Measurements from ENCODE around the gene CPSF3.

Gene CPSF3

DNA sequence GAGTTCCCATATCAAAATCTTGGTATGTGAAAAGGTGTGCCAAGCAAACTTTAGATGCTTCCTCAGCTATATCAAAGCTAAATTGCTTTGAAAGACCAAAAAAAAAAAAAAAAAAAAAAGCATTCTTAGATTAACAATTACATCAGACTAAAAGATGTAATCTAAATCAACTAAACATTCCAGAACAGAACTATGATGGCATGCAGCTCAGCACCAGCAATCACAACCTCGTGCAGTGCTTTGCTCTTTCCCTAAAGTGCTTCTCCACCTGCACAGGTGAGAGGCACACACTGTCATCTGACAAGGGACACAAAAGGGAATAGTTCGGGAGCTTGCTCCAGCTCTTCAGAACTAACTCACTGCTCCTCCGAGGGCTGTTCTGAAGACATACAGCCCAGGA, 94.7 kb downstream of the CPSF3 start:
- DNase-seq = no peak

GRCh38 chr2:9518780-9519179, 95.3 kb downstream of the CPSF3 start:
- DNase-seq = no peak

DNA sequence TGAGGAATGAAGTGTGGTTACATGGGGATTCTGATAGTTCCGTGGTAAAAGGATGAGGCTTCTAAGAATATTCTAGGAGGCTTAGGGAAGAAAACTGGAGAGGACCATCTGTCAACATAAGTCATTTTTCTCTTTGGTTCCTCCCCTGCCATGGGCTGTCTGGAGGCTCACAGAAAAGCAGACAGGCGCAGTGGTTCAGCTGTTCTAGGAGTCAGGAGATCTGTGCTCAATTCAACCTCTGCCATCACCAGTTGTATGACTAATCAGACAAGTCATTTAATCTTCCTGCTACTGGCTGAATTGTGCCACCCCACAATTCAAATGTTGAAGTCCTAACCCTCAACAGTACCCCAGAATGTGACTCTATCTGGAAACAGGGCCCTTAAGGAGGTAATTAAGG, 95.8 kb downstream of the CPSF3 start:
- no peak for DNase-seq
